A549 (cell line): ENCODE measurements around the gene HSP90AA1. TPM values are rescaled to one million over a fixed set of nuclear protein-coding genes. Genes with fewer than 3 reads are reported as not detected.

ENCODE experiments used
- ATAC-seq, 2 experiments: fragments of 200-7000 bp in 1 of 2; fragments of >200 bp in 1 of 2; cut with Nextera tagmentation in 1 of 2; cut with Tn5 transposase in 1 of 2; 3 replicates each; pipeline versions ENCODE4 v1.8.0 to v1.9.1; 2018 to 2020; ENCODE audit warnings: mild to moderate bottlenecking in 1 of 2, moderate library complexity in 1 of 2
- CTCF ChIA-PET: fragments of 300-600 bp; sonication (Branson Sonifier 250); formaldehyde crosslinking; extraction: SDS; loops from one replicate; lab custom pipeline; 2021; ENCODE audit warnings: antibody characterized with exemption, inconsistent platforms; lab: Yijun Ruan, JAX
- POLR2A ChIA-PET: fragments of 350-600 bp; formaldehyde crosslinking; extraction: SDS; loops from one replicate; lab custom pipeline; 2021; ENCODE audit warnings: antibody characterized with exemption, inconsistent platforms; lab: Yijun Ruan, JAX
- DNase-seq, 2 experiments: peaks; one replicate each; pipeline versions ENCODE4 v3.0.0 to v3.0.0-alpha.2; 2011 to 2016; ENCODE audit warnings: low read depth in 1 of 2, low spot score in 1 of 2
- FAIRE-seq: peaks from 2 replicates; lab custom pipeline; 2011; peaks lifted over from hg19 to GRCh38; lab: Jason Lieb, UNC
- H3K27ac ChIP-seq, 2 experiments: fragments of >200 bp; sonication (Bioruptor Twin); formaldehyde crosslinking; 3 replicates each; pipeline ENCODE4 v1.5.1; 2016 to 2017
- H3K4me1 ChIP-seq: fragments of >200 bp; sonication (Bioruptor Twin); formaldehyde crosslinking; 3 replicates; pipeline ENCODE4 v1.6.1; 2016
- H3K4me2 ChIP-seq: fragments of >200 bp; sonication (Bioruptor Twin); formaldehyde crosslinking; 3 replicates; pipeline ENCODE4 v1.6.1; 2016
- H3K4me3 ChIP-seq: fragments of >200 bp; sonication (Bioruptor Twin); formaldehyde crosslinking; 3 replicates; pipeline ENCODE4 v1.5.1; 2016
- H3K9me3 ChIP-seq: fragments of >200 bp; sonication (Bioruptor Twin); formaldehyde crosslinking; 3 replicates; pipeline ENCODE4 v1.6.1; 2016
- CBX8 ChIP-seq: fragments of 200-600 bp; sonication (generic); IDR thresholded peaks from 2 replicates; pipeline ENCODE4 v1.6.1; 2016
- CEBPB ChIP-seq, 2 experiments: fragments of >200 bp in 1 of 2; sonication (Bioruptor Twin) in 1 of 2; formaldehyde crosslinking in 1 of 2; IDR thresholded peaks; 2 replicates each; pipeline ENCODE4 v1.6.1; 2012 to 2016
- CHD2 ChIP-seq: fragments of 150-350 bp; IDR thresholded peaks from 2 replicates; pipeline ENCODE4 v1.6.1; 2014; ENCODE audit warnings: low read length; ENCODE audit not compliant: partially characterized antibody
- CHD4 ChIP-seq: fragments of 200-600 bp; sonication (generic); IDR thresholded peaks from 2 replicates; pipeline ENCODE4 v1.6.1; 2016; ENCODE audit warnings: antibody characterized with exemption, mild to moderate bottlenecking, borderline replicate concordance
- EHMT2 ChIP-seq: fragments of 200-600 bp; sonication (generic); IDR thresholded peaks from 2 replicates; pipeline ENCODE4 v1.6.1; 2016; ENCODE audit warnings: antibody characterized with exemption, low read depth, mild to moderate bottlenecking, moderate library complexity
- FOSB ChIP-seq: fragments of 250-450 bp; sonication (Bioruptor Pico); IDR thresholded peaks from 2 replicates; pipeline ENCODE4 v1.5.0; 2020; ENCODE audit warnings: mild to moderate bottlenecking, moderate library complexity
- HEYL ChIP-seq: fragments of 250-450 bp; sonication (Bioruptor Pico); IDR thresholded peaks from 2 replicates; pipeline ENCODE4 v1.8.0; 2021; ENCODE audit warnings: mild to moderate bottlenecking, moderate library complexity
- HOXB13 ChIP-seq: fragments of 250-450 bp; sonication (Bioruptor Pico); IDR thresholded peaks from 2 replicates; pipeline ENCODE4 v1.5.0; 2020; ENCODE audit warnings: low read depth, mild to moderate bottlenecking, moderate library complexity
- KDM1A ChIP-seq: fragments of 200-600 bp; sonication (generic); IDR thresholded peaks from 2 replicates; pipeline ENCODE4 v1.6.1; 2016; ENCODE audit warnings: low read depth, mild to moderate bottlenecking
- KDM5A ChIP-seq: fragments of 200-600 bp; sonication (generic); IDR thresholded peaks from 2 replicates; pipeline ENCODE4 v1.6.1; 2016; ENCODE audit warnings: antibody characterized with exemption, mild to moderate bottlenecking
- MAZ ChIP-seq: fragments of 150-350 bp; IDR thresholded peaks from 2 replicates; pipeline ENCODE4 v1.6.1; 2014; ENCODE audit warnings: antibody characterized with exemption, low read depth, low read length, borderline replicate concordance
- MYC ChIP-seq: IDR thresholded peaks from 2 replicates; pipeline ENCODE4 v1.6.1; 2012; ENCODE audit warnings: mild to moderate bottlenecking, inconsistent platforms, low read length, improper control_type of control experiment, borderline replicate concordance
- NPAS2 ChIP-seq: fragments of 250-450 bp; sonication (Bioruptor Pico); IDR thresholded peaks from 2 replicates; pipeline ENCODE4 v1.8.0; 2022; ENCODE audit warnings: mild to moderate bottlenecking, moderate library complexity, borderline replicate concordance
- RAD21 ChIP-seq, 2 experiments: fragments of >200 bp in 1 of 2; sonication (Bioruptor Twin) in 1 of 2; formaldehyde crosslinking in 1 of 2; IDR thresholded peaks in 1 of 2; conservative IDR thresholded peaks in 1 of 2; 2 replicates in 1 of 2; 3 replicates in 1 of 2; pipeline ENCODE4 v1.6.1; 2012 to 2018; ENCODE audit warnings: inconsistent platforms in 1 of 2
- RARB ChIP-seq: fragments of 250-450 bp; sonication (Bioruptor Pico); IDR thresholded peaks from 2 replicates; pipeline ENCODE4 v1.8.0; 2021; ENCODE audit warnings: mild to moderate bottlenecking, moderate library complexity
- RFX5 ChIP-seq: fragments of 450-650 bp; IDR thresholded peaks from 2 replicates; pipeline ENCODE4 v1.7.1; 2014; ENCODE audit warnings: antibody characterized with exemption, mild to moderate bottlenecking, moderate library complexity
- SMC3 ChIP-seq: fragments of >200 bp; sonication (Bioruptor Twin); formaldehyde crosslinking; IDR thresholded peaks from 3 replicates; pipeline ENCODE4 v1.6.1; 2018; ENCODE audit warnings: inconsistent platforms
- TFCP2L1 ChIP-seq: fragments of 250-450 bp; sonication (Bioruptor Pico); IDR thresholded peaks from 2 replicates; pipeline ENCODE4 v1.5.0; 2021; ENCODE audit warnings: mild to moderate bottlenecking
- ZFP36 ChIP-seq: fragments of 450-650 bp; IDR thresholded peaks from 2 replicates; pipeline ENCODE4 v1.6.1; 2014; ENCODE audit warnings: borderline replicate concordance; ENCODE audit not compliant: partially characterized antibody
- ZSCAN20 ChIP-seq: fragments of 250-450 bp; sonication (Bioruptor Pico); IDR thresholded peaks from 2 replicates; pipeline ENCODE4 v1.8.0; 2022; ENCODE audit warnings: mild to moderate bottlenecking, moderate library complexity
- WGBS: methylation state at CpG from one replicate; pipeline ENCODE4 v1.1.6; 2017; ENCODE audit errors: missing lambda C conversion rate; 5-methylcytosine and 5-hydroxymethylcytosine counted together
- polyA plus RNA-seq, 4 experiments: library from polyadenylated mRNA; depleted of rRNA in 3 of 4; stranded (reverse); fragments of >200 nt; fragmentation: RNase III in 1 of 4; extraction: RNeasy Plus Mini Kit Qiagen cat#74134 plus additional on column Dnase treatment in 1 of 4; gene quantifications; 2 replicates in 3 of 4; 3 replicates in 1 of 4; pipeline ENCODE4 v1.2.3, GENCODE V29; 2011 to 2017
- TF ChIP-seq, protein P1 (sequence below): fragments of >200 bp; sonication (Bioruptor Twin); formaldehyde crosslinking; IDR thresholded peaks from 3 replicates; pipeline ENCODE4 v1.5.1; 2016
- TF ChIP-seq, protein P2 (sequence below): fragments of 250-450 bp; sonication (Bioruptor Pico); IDR thresholded peaks from 2 replicates; pipeline ENCODE4 v1.5.0; 2021; ENCODE audit warnings: mild to moderate bottlenecking, moderate library complexity, borderline replicate concordance
- TF ChIP-seq, protein P3 (sequence below): fragments of >200 bp; sonication (Bioruptor Twin); formaldehyde crosslinking; IDR thresholded peaks from 2 replicates; pipeline ENCODE4 v1.6.1; 2016
- TF ChIP-seq, protein P4 (sequence below): IDR thresholded peaks from 2 replicates; pipeline ENCODE4 v1.6.1; 2012

The HSP90AA1 gene
- polyA plus RNA-seq, 2 of the 4 experiments (the other 2 are of a cell fraction) = 1,087 to 1,864 TPM

DNA sequence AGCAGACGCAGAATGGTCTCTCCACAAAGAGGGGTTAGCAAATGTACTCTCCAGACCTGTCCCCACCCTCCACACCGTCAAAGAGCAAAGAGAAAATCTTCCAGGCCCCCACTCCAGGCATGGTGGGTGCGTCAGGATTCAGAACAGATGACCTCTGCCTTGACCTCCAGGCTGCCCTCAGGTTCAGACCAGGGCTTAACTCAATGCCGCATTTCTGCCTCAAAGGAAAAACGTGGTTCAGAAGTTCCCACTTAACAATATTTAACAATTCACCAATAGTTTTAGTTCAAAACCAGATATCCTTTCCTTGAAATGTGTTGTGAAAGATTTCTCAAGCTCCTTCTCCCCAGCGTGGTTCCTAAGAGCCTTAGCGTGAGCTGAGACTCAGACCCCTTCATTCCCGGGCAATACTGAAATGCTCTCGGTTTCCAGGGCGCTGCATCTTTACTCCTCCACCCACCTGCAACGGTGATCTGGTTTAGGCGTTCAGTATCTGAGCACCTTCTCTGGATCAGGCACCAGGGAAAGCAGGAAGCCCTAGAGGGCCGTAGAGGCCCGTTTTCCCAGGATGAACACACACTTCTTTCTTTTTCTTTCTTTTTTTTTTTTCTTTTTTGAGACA, 22.9 kb downstream of the HSP90AA1 start (continued):
- TF ChIP-seq TFCP2L1 = no peak
- no peak for TF ChIP-seq CHD2
- TF ChIP-seq KDM5A = no peak

DNA sequence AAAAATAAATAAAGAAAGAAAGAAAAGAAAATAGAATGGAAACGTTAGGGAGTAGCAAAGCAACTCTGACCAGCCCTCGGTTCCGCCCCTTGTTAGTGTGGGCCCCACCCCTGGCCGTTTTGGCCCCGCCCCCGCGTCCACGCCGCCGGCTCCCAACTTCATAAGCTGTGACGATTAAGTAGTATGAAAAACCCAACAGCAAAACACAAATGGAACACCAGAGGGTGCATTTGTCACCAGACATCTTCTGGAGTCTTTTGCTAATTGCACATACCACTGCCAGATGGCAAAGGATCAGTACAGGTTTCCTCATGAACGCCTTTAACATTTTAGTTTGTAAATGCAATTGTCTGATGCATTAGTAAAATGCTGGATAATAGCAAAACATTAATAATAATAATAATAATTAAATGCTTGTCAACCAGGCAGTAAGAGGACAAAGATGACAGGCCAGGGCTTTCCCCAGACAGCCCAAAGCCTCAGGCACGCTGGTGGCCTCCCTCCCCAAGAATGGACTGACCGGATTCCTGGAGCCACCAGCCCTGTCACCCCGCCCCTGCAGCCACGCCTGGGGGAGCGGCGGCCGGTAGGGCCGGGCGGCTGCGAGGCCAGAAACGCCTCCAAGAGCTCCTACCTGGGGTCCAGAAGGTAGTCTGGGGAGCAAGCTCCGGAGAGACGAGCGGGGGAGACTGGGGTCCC, 23.6 kb downstream of the HSP90AA1 start:
- Histone ChIP-seq H3K4me3 (no peak overlapping the region), H3K27ac (no peak overlapping the region), H3K4me2 (peak overlapping the region; percentile 39), H3K9me3 (0 out of 3 replicates have a peak, but pooled peaks cover 2% of the 10 kb centered on the region), H3K4me1 (no peaks in the 10 kb centered on the region)
- 35% methylated on average over 26 of the region's 26 CpGs for WGBS
- FAIRE-seq (no peak), DNase-seq (peak; percentile 81 to 89), ATAC-seq (peak; percentile 83 to 93)
- ChIA-PET CTCF (interaction anchor here (0.6 to 4.0 kb wide), 26 partner anchors 9 to 393 kb away, joined by 3 to 29 read pairs (median 4); no protein-coding TSS in a partner anchor), POLR2A (interaction anchor here (0.6 kb wide), 1 partner anchor 15 kb away, joined by 3 read pairs; no protein-coding TSS in a partner anchor)
- TF ChIP-seq RAD21 (conservative IDR thresholded peaks at IDR 0.05 in 1 of 2, IDR thresholded peaks at IDR 0.05 in 1 of 2) = peak; percentile 59 to 60
- TF ChIP-seq SMC3 = peak; percentile 72
- TF ChIP-seq, protein P1, sequence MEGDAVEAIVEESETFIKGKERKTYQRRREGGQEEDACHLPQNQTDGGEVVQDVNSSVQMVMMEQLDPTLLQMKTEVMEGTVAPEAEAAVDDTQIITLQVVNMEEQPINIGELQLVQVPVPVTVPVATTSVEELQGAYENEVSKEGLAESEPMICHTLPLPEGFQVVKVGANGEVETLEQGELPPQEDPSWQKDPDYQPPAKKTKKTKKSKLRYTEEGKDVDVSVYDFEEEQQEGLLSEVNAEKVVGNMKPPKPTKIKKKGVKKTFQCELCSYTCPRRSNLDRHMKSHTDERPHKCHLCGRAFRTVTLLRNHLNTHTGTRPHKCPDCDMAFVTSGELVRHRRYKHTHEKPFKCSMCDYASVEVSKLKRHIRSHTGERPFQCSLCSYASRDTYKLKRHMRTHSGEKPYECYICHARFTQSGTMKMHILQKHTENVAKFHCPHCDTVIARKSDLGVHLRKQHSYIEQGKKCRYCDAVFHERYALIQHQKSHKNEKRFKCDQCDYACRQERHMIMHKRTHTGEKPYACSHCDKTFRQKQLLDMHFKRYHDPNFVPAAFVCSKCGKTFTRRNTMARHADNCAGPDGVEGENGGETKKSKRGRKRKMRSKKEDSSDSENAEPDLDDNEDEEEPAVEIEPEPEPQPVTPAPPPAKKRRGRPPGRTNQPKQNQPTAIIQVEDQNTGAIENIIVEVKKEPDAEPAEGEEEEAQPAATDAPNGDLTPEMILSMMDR = peak; percentile 51
- no peak for TF ChIP-seq MYC

DNA sequence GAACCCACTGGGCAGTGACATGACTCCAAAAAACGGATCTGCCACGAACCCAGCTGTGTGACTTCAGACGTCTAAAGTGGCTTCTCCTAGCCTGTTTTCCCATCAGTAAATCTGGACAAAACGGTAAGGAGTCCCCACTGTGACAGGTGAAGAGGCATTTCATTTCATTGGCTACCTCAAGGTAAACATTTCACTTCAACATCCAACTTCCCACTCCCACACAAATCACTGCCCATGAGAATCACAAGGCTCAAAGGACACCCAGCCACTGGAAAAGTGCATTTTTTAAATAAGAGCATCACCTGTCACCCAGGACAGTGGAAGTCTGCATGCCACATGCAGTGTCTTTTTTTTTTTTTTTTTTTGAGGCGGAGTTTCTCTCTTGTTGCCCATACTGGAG, 27.9 kb downstream of the HSP90AA1 start:
- Histone ChIP-seq H3K4me3 (no peak overlapping the region), H3K27ac (no peak overlapping the region), H3K4me2 (no peak overlapping the region), H3K4me1 (no peaks in the 10 kb centered on the region), H3K9me3 (no peaks in the 10 kb centered on the region)
- CTCF ChIA-PET = interaction anchor here (0.6 kb wide), 1 partner anchor 117 kb away, joined by 5 read pairs; no protein-coding TSS in a partner anchor
- WGBS = 69% methylated on average over 5 of the region's 5 CpGs
- FAIRE-seq = no peak
- TF ChIP-seq CHD4 = no peak
- no peak for TF ChIP-seq RARB (CRISPR knock-in tag)
- no peak for TF ChIP-seq CBX8
- TF ChIP-seq KDM1A = no peak
- TF ChIP-seq, protein P2, sequence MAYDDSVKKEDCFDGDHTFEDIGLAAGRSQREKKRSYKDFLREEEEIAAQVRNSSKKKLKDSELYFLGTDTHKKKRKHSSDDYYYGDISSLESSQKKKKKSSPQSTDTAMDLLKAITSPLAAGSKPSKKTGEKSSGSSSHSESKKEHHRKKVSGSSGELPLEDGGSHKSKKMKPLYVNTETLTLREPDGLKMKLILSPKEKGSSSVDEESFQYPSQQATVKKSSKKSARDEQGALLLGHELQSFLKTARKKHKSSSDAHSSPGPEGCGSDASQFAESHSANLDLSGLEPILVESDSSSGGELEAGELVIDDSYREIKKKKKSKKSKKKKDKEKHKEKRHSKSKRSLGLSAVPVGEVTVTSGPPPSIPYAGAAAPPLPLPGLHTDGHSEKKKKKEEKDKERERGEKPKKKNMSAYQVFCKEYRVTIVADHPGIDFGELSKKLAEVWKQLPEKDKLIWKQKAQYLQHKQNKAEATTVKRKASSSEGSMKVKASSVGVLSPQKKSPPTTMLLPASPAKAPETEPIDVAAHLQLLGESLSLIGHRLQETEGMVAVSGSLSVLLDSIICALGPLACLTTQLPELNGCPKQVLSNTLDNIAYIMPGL (CRISPR knock-in tag) = no peak
- TF ChIP-seq TFCP2L1 = no peak
- no peak for TF ChIP-seq MAZ
- TF ChIP-seq EHMT2 = no peak
- TF ChIP-seq HOXB13 (CRISPR knock-in tag) = no peak
- TF ChIP-seq RFX5 = no peak
- no peak for TF ChIP-seq FOSB (CRISPR knock-in tag)
- TF ChIP-seq ZSCAN20 (CRISPR knock-in tag) = no peak
- TF ChIP-seq, protein P1 = no peak
- TF ChIP-seq ZFP36 = no peak
- TF ChIP-seq NPAS2 (CRISPR knock-in tag) = no peak
- no peak for TF ChIP-seq HEYL (CRISPR knock-in tag)
- TF ChIP-seq, protein P3, sequence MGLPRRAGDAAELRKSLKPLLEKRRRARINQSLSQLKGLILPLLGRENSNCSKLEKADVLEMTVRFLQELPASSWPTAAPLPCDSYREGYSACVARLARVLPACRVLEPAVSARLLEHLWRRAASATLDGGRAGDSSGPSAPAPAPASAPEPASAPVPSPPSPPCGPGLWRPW = no peak
- TF ChIP-seq, protein P4, sequence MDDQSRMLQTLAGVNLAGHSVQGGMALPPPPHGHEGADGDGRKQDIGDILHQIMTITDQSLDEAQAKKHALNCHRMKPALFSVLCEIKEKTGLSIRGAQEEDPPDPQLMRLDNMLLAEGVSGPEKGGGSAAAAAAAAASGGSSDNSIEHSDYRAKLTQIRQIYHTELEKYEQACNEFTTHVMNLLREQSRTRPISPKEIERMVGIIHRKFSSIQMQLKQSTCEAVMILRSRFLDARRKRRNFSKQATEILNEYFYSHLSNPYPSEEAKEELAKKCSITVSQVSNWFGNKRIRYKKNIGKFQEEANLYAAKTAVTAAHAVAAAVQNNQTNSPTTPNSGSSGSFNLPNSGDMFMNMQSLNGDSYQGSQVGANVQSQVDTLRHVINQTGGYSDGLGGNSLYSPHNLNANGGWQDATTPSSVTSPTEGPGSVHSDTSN = no peak
- TF ChIP-seq CEBPB (IDR thresholded peaks at IDR 0.05) = no peak
- POLR2A ChIA-PET = no interaction called here
- ATAC-seq = no peak
- DNase-seq = no peak
